H1 (cell line): ENCODE measurements around the gene CAT. TPM values are rescaled to one million over a fixed set of nuclear protein-coding genes. Genes with fewer than 3 reads are reported as not detected.

Source experiments
- CTCF ChIA-PET: fragments of 300-600 bp; sonication (Branson Sonifier 250); formaldehyde crosslinking; loops from one replicate; lab custom pipeline; 2021; ENCODE audit not compliant: partially characterized antibody; lab: Charles Lee
- POLR2A ChIA-PET: fragments of 300-600 bp; sonication (Branson Sonifier 250); formaldehyde crosslinking; loops from one replicate; lab custom pipeline; 2021; ENCODE audit warnings: inconsistent platforms; ENCODE audit not compliant: partially characterized antibody; lab: Charles Lee
- DNase-seq, 2 experiments: peaks; one replicate each; pipeline versions ENCODE4 v3.0.0 to v3.0.0-alpha.2; 2010 to 2022; ENCODE audit warnings: low spot score in 2 of 2, low read depth in 1 of 2, mixed read lengths in 1 of 2
- FAIRE-seq: peaks from 2 replicates; lab custom pipeline; 2011; peaks lifted over from hg19 to GRCh38; lab: Jason Lieb, UNC
- H2AFZ ChIP-seq: 2 replicates; pipeline ENCODE4 v1.8.1; 2012; ENCODE audit warnings: low read length, inconsistent platforms
- H2AK5ac ChIP-seq: 2 replicates; pipeline ENCODE4 v1.6.1; 2013; ENCODE audit warnings: low read depth, low read length
- H2BK120ac ChIP-seq: replicated peaks from 2 replicates; pipeline ENCODE3; 2013; ENCODE audit warnings: low read depth, low read length, inconsistent platforms
- H2BK12ac ChIP-seq: 2 replicates; pipeline ENCODE4 v1.6.1; 2013; ENCODE audit warnings: low read depth, low read length
- H2BK15ac ChIP-seq: 2 replicates; pipeline ENCODE4 v1.6.1; 2013; ENCODE audit warnings: low read length
- H2BK20ac ChIP-seq: 2 replicates; pipeline ENCODE4 v1.6.1; 2013; ENCODE audit warnings: low read length
- H2BK5ac ChIP-seq: 2 replicates; pipeline ENCODE4 v1.6.1; 2013; ENCODE audit warnings: low read depth, low read length
- H3K14ac ChIP-seq: 2 replicates; pipeline ENCODE4 v1.6.1; 2013; ENCODE audit warnings: inconsistent platforms; ENCODE audit not compliant: insufficient read length
- H3K18ac ChIP-seq: 2 replicates; pipeline ENCODE4 v1.6.1; 2013; ENCODE audit warnings: low read length; ENCODE audit errors: extremely low read depth
- H3K23ac ChIP-seq: 2 replicates; pipeline ENCODE4 v1.6.1; 2013; ENCODE audit warnings: inconsistent platforms; ENCODE audit not compliant: insufficient read length
- H3K23me2 ChIP-seq: 2 replicates; pipeline ENCODE4 v1.6.1; 2013; ENCODE audit warnings: low read depth, low read length
- H3K27ac ChIP-seq: 2 replicates; pipeline ENCODE4 v1.6.1; 2011; ENCODE audit warnings: low read depth, low read length, inconsistent platforms
- H3K27me3 ChIP-seq, 4 experiments: replicated peaks in 1 of 4; 1 replicate in 1 of 4; 2 replicates in 3 of 4; pipeline versions ENCODE4 v1.6.1 to v1.8.1; 2011 to 2013; ENCODE audit warnings: low read length in 3 of 4, mild to moderate bottlenecking in 3 of 4, inconsistent platforms in 2 of 4, mixed read lengths in 2 of 4, moderate library complexity in 1 of 4; ENCODE audit not compliant: control insufficient read depth in 3 of 4, insufficient read depth in 3 of 4; ENCODE audit errors: extremely low read depth in 1 of 4
- H3K36me3 ChIP-seq, 4 experiments: 2 replicates each; pipeline versions ENCODE4 v1.6.1 to v1.8.1; 2011 to 2013; ENCODE audit warnings: mild to moderate bottlenecking in 4 of 4, low read length in 3 of 4, moderate library complexity in 2 of 4, control low read depth in 1 of 4, inconsistent platforms in 1 of 4; ENCODE audit not compliant: insufficient read depth in 4 of 4, control insufficient read depth in 2 of 4
- H3K4ac ChIP-seq: replicated peaks from 2 replicates; pipeline ENCODE3; 2013; ENCODE audit warnings: low read length, low read depth, mixed read lengths, inconsistent platforms; ENCODE audit not compliant: insufficient read length
- H3K4me1 ChIP-seq, 4 experiments: replicated peaks in 1 of 4; 1 replicate in 1 of 4; 2 replicates in 3 of 4; pipeline versions ENCODE4 v1.6.1 to v1.8.1; 2011 to 2013; ENCODE audit warnings: low read length in 3 of 4, inconsistent platforms in 2 of 4, mixed read lengths in 1 of 4; ENCODE audit not compliant: insufficient read depth in 4 of 4, control insufficient read depth in 3 of 4
- H3K4me2 ChIP-seq, 2 experiments: 2 replicates each; pipeline versions ENCODE4 v1.6.1 to v1.8.1; 2011 to 2013; ENCODE audit warnings: low read depth in 2 of 2, low read length in 2 of 2, control low read depth in 1 of 2, inconsistent platforms in 1 of 2, mild to moderate bottlenecking in 1 of 2; ENCODE audit not compliant: insufficient read depth in 1 of 2
- H3K4me3 ChIP-seq, 4 experiments: fragments of 200-600, 300-600 bp in 1 of 4; sonication (generic), shearing (Covaris generic), sonication (Bioruptor Twin) in 1 of 4; 2 replicates each; pipeline versions ENCODE4 v1.5.1 to v1.8.1; 2011 to 2016; ENCODE audit warnings: low read length in 4 of 4, low read depth in 3 of 4, control low read depth in 2 of 4, inconsistent platforms in 2 of 4, mild to moderate bottlenecking in 2 of 4, mixed read lengths in 1 of 4, moderate library complexity in 1 of 4; ENCODE audit not compliant: insufficient read depth in 2 of 4; ENCODE audit errors: extremely low read depth in 1 of 4
- H3K56ac ChIP-seq: replicated peaks from 2 replicates; pipeline ENCODE3; 2013; ENCODE audit warnings: low read depth, mild to moderate bottlenecking, mixed read lengths, low read length, inconsistent platforms; ENCODE audit not compliant: insufficient read length
- H3K79me1 ChIP-seq: 2 replicates; pipeline ENCODE4 v1.6.1; 2013; ENCODE audit warnings: low read depth, low read length, control low read depth
- H3K79me2 ChIP-seq, 2 experiments: 2 replicates each; pipeline versions ENCODE4 v1.6.1 to v1.8.1; 2012 to 2013; ENCODE audit warnings: low read length in 2 of 2, mild to moderate bottlenecking in 2 of 2, inconsistent platforms in 1 of 2; ENCODE audit not compliant: insufficient read depth in 2 of 2, control insufficient read depth in 1 of 2
- H3K9ac ChIP-seq, 4 experiments: replicated peaks in 1 of 4; 1 replicate in 1 of 4; 2 replicates in 3 of 4; pipeline versions ENCODE4 v1.6.1 to v1.8.1; 2011 to 2013; ENCODE audit warnings: low read depth in 3 of 4, low read length in 3 of 4, control low read depth in 2 of 4, mild to moderate bottlenecking in 2 of 4, moderate library complexity in 2 of 4, inconsistent platforms in 1 of 4; ENCODE audit errors: extremely low read depth in 1 of 4
- H3K9me3 ChIP-seq, 2 experiments: 2 replicates each; pipeline versions ENCODE4 v1.6.1 to v1.8.1; 2012 to 2013; ENCODE audit warnings: mild to moderate bottlenecking in 2 of 2, moderate library complexity in 2 of 2, control low read depth in 1 of 2, inconsistent platforms in 1 of 2, low read depth in 1 of 2, low read length in 1 of 2, mixed read lengths in 1 of 2; ENCODE audit not compliant: insufficient read depth in 2 of 2
- H4K20me1 ChIP-seq, 2 experiments: replicated peaks in 1 of 2; 2 replicates each; pipeline versions ENCODE3 to v1.8.1; 2011 to 2013; ENCODE audit warnings: inconsistent platforms in 2 of 2, low read length in 2 of 2, mild to moderate bottlenecking in 1 of 2; ENCODE audit not compliant: insufficient read depth in 2 of 2, control insufficient read depth in 1 of 2
- H4K5ac ChIP-seq: 2 replicates; pipeline ENCODE4 v1.6.1; 2013; ENCODE audit warnings: low read length, low read depth, mixed read lengths, inconsistent platforms; ENCODE audit not compliant: insufficient read length
- H4K8ac ChIP-seq: 2 replicates; pipeline ENCODE4 v1.8.0; 2013; ENCODE audit warnings: mild to moderate bottlenecking, moderate library complexity, low read length, inconsistent platforms; ENCODE audit not compliant: insufficient read depth; ENCODE audit errors: extremely low read depth
- H4K91ac ChIP-seq: replicated peaks from 2 replicates; pipeline ENCODE3; 2013; ENCODE audit warnings: low read length, mixed read lengths, inconsistent platforms; ENCODE audit not compliant: insufficient read length
- BRCA1 ChIP-seq: IDR thresholded peaks from 2 replicates; pipeline ENCODE4 v1.6.1; 2012; ENCODE audit warnings: low read depth, low read length, improper control_type of control experiment
- CBX8 ChIP-seq: fragments of 300-800, 300-1000 bp; sonication (generic); IDR thresholded peaks from 2 replicates; pipeline ENCODE4 v1.7.1; 2016; ENCODE audit warnings: low read depth, low read length, borderline replicate concordance
- E2F6 ChIP-seq: IDR thresholded peaks from 2 replicates; pipeline ENCODE4 v1.6.1; 2012; ENCODE audit warnings: inconsistent platforms
- HDAC2 ChIP-seq, 2 experiments: fragments of 300-600 bp in 1 of 2; sonication (generic) in 1 of 2; IDR thresholded peaks; 2 replicates each; pipeline ENCODE4 v1.6.1; 2011 to 2012; ENCODE audit warnings: low read depth in 2 of 2, low read length in 2 of 2, mild to moderate bottlenecking in 2 of 2, moderate library complexity in 2 of 2, borderline replicate concordance in 1 of 2, inconsistent platforms in 1 of 2
- MAX ChIP-seq: IDR thresholded peaks from 2 replicates; pipeline ENCODE4 v1.6.1; 2012; ENCODE audit warnings: inconsistent platforms
- NRF1 ChIP-seq: IDR thresholded peaks from 2 replicates; pipeline ENCODE4 v1.6.1; 2011; ENCODE audit warnings: mild to moderate bottlenecking, low read depth, low read length, improper control_type of control experiment
- PHF8 ChIP-seq: fragments of 200-600 bp; sonication (generic); conservative IDR thresholded peaks from 2 replicates; pipeline ENCODE4 v1.7.1; 2012; ENCODE audit warnings: low read depth, mild to moderate bottlenecking, inconsistent platforms, low read length, moderate library complexity
- SIRT6 ChIP-seq: IDR thresholded peaks from one replicate; pipeline ENCODE4 v1.7.1; 2012; ENCODE audit warnings: low read length, inconsistent platforms
- SIX5 ChIP-seq: IDR thresholded peaks from 2 replicates; pipeline ENCODE4 v1.6.1; 2011; ENCODE audit warnings: mild to moderate bottlenecking, low read depth, low read length
- SP4 ChIP-seq: IDR thresholded peaks from 2 replicates; pipeline ENCODE4 v1.6.1; 2012; ENCODE audit warnings: low read length, inconsistent platforms
- TCF12 ChIP-seq: IDR thresholded peaks from 2 replicates; pipeline ENCODE4 v1.6.1; 2011; ENCODE audit warnings: low read depth, mild to moderate bottlenecking, low read length
- TEAD4 ChIP-seq: IDR thresholded peaks from 2 replicates; pipeline ENCODE4 v1.6.1; 2012; ENCODE audit warnings: low read depth, low read length, inconsistent platforms, mixed read lengths
- WGBS, 2 experiments: shearing (Covaris generic) in 1 of 2; methylation state at CpG; one replicate each; pipeline versions ENCODE4 v1.1.6 to v1.1.7; 2013 to 2015; ENCODE audit warnings: low lambda C conversion rate in 2 of 2, mixed read lengths in 2 of 2, inconsistent platforms in 1 of 2, low coverage in 1 of 2, missing lambda C conversion rate in 1 of 2; ENCODE audit not compliant: insufficient replicate concordance in 2 of 2, insufficient coverage in 1 of 2, insufficient read length in 1 of 2; ENCODE audit errors: extremely low coverage in 1 of 2, missing lambda C conversion rate in 1 of 2; 5-methylcytosine and 5-hydroxymethylcytosine counted together
- polyA plus RNA-seq, 7 experiments: library from polyadenylated mRNA; depleted of rRNA in 3 of 7; stranded (reverse) in 5 of 7; unstranded in 2 of 7; fragments of >200 nt in 5 of 7; fragments of 200-250 nt in 2 of 7; gene quantifications; 1 replicate in 5 of 7; 2 replicates in 1 of 7; 4 replicates in 1 of 7; pipeline versions ENCODE4 v1.2.1 to v1.2.3, GENCODE V29; 2011 to 2013; ENCODE audit warnings: missing spikeins in 2 of 7, mixed read lengths in 2 of 7
- total RNA-seq: library from RNA; stranded (reverse); fragmentation: NEBNext Ultra II Directional; extraction: Animal tissue kit (Norgen Biotek cat#: 25700); gene quantifications from 2 replicates; pipeline ENCODE4 v1.2.1, GENCODE V29; 2021

The CAT gene
- total and polyA plus RNA-seq, 2 of the 8 experiments (the other 6 are each of a cell fraction or from before 2014, with no cell fraction given), result 9.6 to 15.0 TPM

- no peak overlapping the region for H3K4me2 ChIP-seq
Observed at GRCh38 chr11:34427186-34427805, 11.4 kb upstream of the CAT start.

More at GRCh38 chr11:34427186-34427805, 11.4 kb upstream of the CAT start:
- no peak overlapping the region for H3K23ac ChIP-seq
- H2AFZ ChIP-seq, result no peak overlapping the region
- no peak for FAIRE-seq
- H2BK15ac ChIP-seq, result no peak overlapping the region
- no peak overlapping the region for H3K14ac ChIP-seq
- no peak for DNase-seq
- no peak overlapping the region for H4K8ac ChIP-seq
- H4K91ac ChIP-seq, result no peak overlapping the region
- H3K4me1 ChIP-seq, result no peaks in the 10 kb centered on the region
- no peaks in the 10 kb centered on the region for H3K27me3 ChIP-seq
- H3K4me3 ChIP-seq, result no peak overlapping the region
- H3K18ac ChIP-seq, result no peak overlapping the region
- no peak overlapping the region for H3K9ac ChIP-seq
- H3K9me3 ChIP-seq, result no peaks in the 10 kb centered on the region
- no peak overlapping the region for H2BK120ac ChIP-seq
- H3K56ac ChIP-seq, result no peak overlapping the region
- H3K79me2 ChIP-seq, result no peaks in the 10 kb centered on the region
- H3K23me2 ChIP-seq, result no peaks in the 10 kb centered on the region
- H2BK5ac ChIP-seq, result no peak overlapping the region
- H4K5ac ChIP-seq, result no peak overlapping the region
- WGBS, 2 experiments, result 78% methylated on average over 4 of the region's 4 CpGs; no CpG with 5 or more reads in 1 of the 2 experiments
- H2AK5ac ChIP-seq, result no peak overlapping the region
- H3K36me3 ChIP-seq, result no peaks in the 10 kb centered on the region
- ChIA-PET POLR2A (interaction anchor here (1.0 kb wide), 1 partner anchor 11 kb away, joined by 4 read pairs; no protein-coding TSS in a partner anchor), CTCF (interaction anchor here (0.6 to 0.9 kb wide), 2 partner anchors 10 to 12 kb away, joined by 3 to 4 read pairs; no protein-coding TSS in a partner anchor)
- H3K27ac ChIP-seq, result no peak overlapping the region
- no peak overlapping the region for H3K4ac ChIP-seq
- no peaks in the 10 kb centered on the region for H4K20me1 ChIP-seq
- no peak overlapping the region for H2BK12ac ChIP-seq
- no peaks in the 10 kb centered on the region for H3K79me1 ChIP-seq
- no peak overlapping the region for H2BK20ac ChIP-seq
- TF ChIP-seq BRCA1 (no peak), PHF8 (no peak), HDAC2 (IDR thresholded peaks at IDR 0.05; ENCODE audit: borderline replicate concordance in 1 of 2, low read depth in 2 of 2, low read length in 2 of 2) (no peak), MAX (no peak), SP4 (no peak), NRF1 (no peak), E2F6 (no peak), SIX5 (no peak), TCF12 (no peak), SIRT6 (no peak), CBX8 (no peak), TEAD4 (no peak)
